GM12878 (cell line): ENCODE data around the gene TDRD3. TPM values are rescaled to one million over a fixed set of nuclear protein-coding genes. Genes with fewer than 3 reads are reported as not detected.

Experiments used
- ATAC-seq: fragments of 200-7000 bp; cut with Tn5 transposase; 3 replicates; pipeline ENCODE4 v1.9.1; 2020; ENCODE audit warnings: mild to moderate bottlenecking, moderate library complexity
- BruUV-seq: library from RNA; stranded (reverse); fragments of 400-500 nt; replicated peaks from 2 replicates; lab custom pipeline; 2021; lab: Mats Ljungman, UMichigan
- CTCF ChIA-PET: fragments of 300-600 bp; sonication (Branson Sonifier 250); formaldehyde crosslinking; extraction: SDS; loops from one replicate; lab custom pipeline; 2021; ENCODE audit warnings: inconsistent platforms; lab: Yijun Ruan, JAX
- POLR2A ChIA-PET: fragments of 350-600 bp; formaldehyde crosslinking; extraction: SDS; loops from one replicate; lab custom pipeline; 2021; ENCODE audit warnings: inconsistent platforms; lab: Charles Lee
- RAD21 ChIA-PET: fragments of 300-600 bp; sonication (Branson Sonifier 250); formaldehyde crosslinking; loops from one replicate; lab custom pipeline; 2023; ENCODE audit warnings: antibody characterized with exemption; ENCODE audit not compliant: unreplicated experiment; lab: Charles Lee
- SMC1A ChIA-PET: fragments of 300-600 bp; sonication (Branson Sonifier 250); formaldehyde crosslinking; loops from one replicate; lab custom pipeline; 2023; ENCODE audit not compliant: unreplicated experiment, uncharacterized antibody; lab: Charles Lee
- DNase-seq: peaks from one replicate; pipeline ENCODE4 v3.0.0-alpha.2; 2011; ENCODE audit warnings: low read depth, low spot score
- FAIRE-seq: peaks from 3 replicates; lab custom pipeline; 2011; peaks lifted over from hg19 to GRCh38; lab: Jason Lieb, UNC
- H2AFZ ChIP-seq: 2 replicates; pipeline ENCODE4 v1.6.0; 2011; ENCODE audit warnings: low read depth, low read length, control low read depth; ENCODE audit not compliant: control insufficient read depth
- H3K27ac ChIP-seq: 2 replicates; pipeline ENCODE4 v1.5.1; 2011; ENCODE audit warnings: control low read depth; ENCODE audit not compliant: control insufficient read depth, insufficient read depth
- H3K27me3 ChIP-seq, 2 experiments: replicated peaks in 1 of 2; 2 replicates each; pipeline versions ENCODE4 v1.6.0 to v1.6.1; 2011; ENCODE audit warnings: low read length in 1 of 2; ENCODE audit not compliant: control insufficient read depth in 2 of 2, insufficient read depth in 2 of 2
- H3K36me3 ChIP-seq, 2 experiments: 2 replicates each; pipeline ENCODE4 v1.5.1; 2011; ENCODE audit warnings: low read length in 1 of 2; ENCODE audit not compliant: control insufficient read depth in 2 of 2, insufficient read depth in 2 of 2
- H3K4me1 ChIP-seq: 2 replicates; pipeline ENCODE4 v1.6.1; 2011; ENCODE audit warnings: mild to moderate bottlenecking, low read length, moderate library complexity, mixed read lengths; ENCODE audit not compliant: control insufficient read depth, insufficient read depth
- H3K4me2 ChIP-seq: 2 replicates; pipeline ENCODE4 v1.6.0; 2011; ENCODE audit warnings: control low read depth; ENCODE audit not compliant: control insufficient read depth, insufficient read depth
- H3K4me3 ChIP-seq: fragments of 200-600 bp; sonication (generic); 2 replicates; pipeline ENCODE4 v1.5.1; 2016
- H3K79me2 ChIP-seq: 2 replicates; pipeline ENCODE4 v1.6.0; 2011; ENCODE audit warnings: low read length; ENCODE audit not compliant: control insufficient read depth, insufficient read depth
- H3K9ac ChIP-seq: 2 replicates; pipeline ENCODE4 v1.8.0; 2011; ENCODE audit warnings: low read length, control low read depth, mixed read lengths; ENCODE audit not compliant: control insufficient read depth, insufficient read depth
- H3K9me3 ChIP-seq: replicated peaks from 3 replicates; pipeline ENCODE4 v1.5.1; 2011; ENCODE audit warnings: mild to moderate bottlenecking, low read length; ENCODE audit not compliant: control insufficient read depth, insufficient read depth
- H4K20me1 ChIP-seq: 2 replicates; pipeline ENCODE4 v1.6.0; 2011; ENCODE audit not compliant: control insufficient read depth, insufficient read depth
- CBFB ChIP-seq: IDR thresholded peaks from 2 replicates; pipeline ENCODE4 v1.6.1; 2016; ENCODE audit warnings: antibody characterized with exemption, low read depth
- CREM ChIP-seq: IDR thresholded peaks from 2 replicates; pipeline ENCODE4 v1.6.1; 2014; ENCODE audit warnings: antibody characterized with exemption, low read depth
- GABPA ChIP-seq: IDR thresholded peaks from 2 replicates; pipeline ENCODE4 v1.6.1; 2014; ENCODE audit warnings: antibody characterized with exemption, low read depth, mild to moderate bottlenecking, inconsistent platforms
- HCFC1 ChIP-seq: fragments of 150-350 bp; IDR thresholded peaks from 2 replicates; pipeline ENCODE4 v1.6.1; 2014; ENCODE audit warnings: low read length
- IKZF1 ChIP-seq: fragments of 450-650 bp; conservative IDR thresholded peaks from 2 replicates; pipeline ENCODE4 v1.6.1; 2017; ENCODE audit warnings: antibody characterized with exemption, mild to moderate bottlenecking
- IKZF2 ChIP-seq, 2 experiments: fragments of 450-650 bp; IDR thresholded peaks; 2 replicates each; pipeline ENCODE4 v1.6.1; 2017; ENCODE audit warnings: mild to moderate bottlenecking in 2 of 2, moderate library complexity in 2 of 2
- JUND ChIP-seq: IDR thresholded peaks from 2 replicates; pipeline ENCODE4 v1.6.1; 2012; ENCODE audit warnings: low read depth, mild to moderate bottlenecking, low read length, improper control_type of control experiment, moderate library complexity
- NFIC ChIP-seq: IDR thresholded peaks from 2 replicates; pipeline ENCODE4 v1.6.1; 2012; ENCODE audit warnings: low read depth, mild to moderate bottlenecking, inconsistent platforms, low read length, moderate library complexity
- RB1 ChIP-seq: fragments of 450-650 bp; formaldehyde crosslinking; IDR thresholded peaks from 2 replicates; pipeline ENCODE4 v1.6.1; 2017; ENCODE audit warnings: mild to moderate bottlenecking, borderline replicate concordance
- SP1 ChIP-seq: IDR thresholded peaks from one replicate; pipeline ENCODE4 v1.6.1; 2011; ENCODE audit warnings: low read depth, low read length
- SPI1 ChIP-seq: IDR thresholded peaks from 2 replicates; pipeline ENCODE4 v1.6.1; 2011; ENCODE audit warnings: low read depth, mild to moderate bottlenecking, low read length, moderate library complexity, borderline replicate concordance; ENCODE audit not compliant: insufficient read depth
- ZNF24 ChIP-seq: fragments of 450-650 bp; IDR thresholded peaks from 2 replicates; pipeline ENCODE4 v1.6.1; 2017; ENCODE audit warnings: antibody characterized with exemption, mild to moderate bottlenecking
- WGBS: methylation state at CpG from one replicate; pipeline ENCODE4 v1.1.6; 2016; ENCODE audit warnings: low lambda C conversion rate; ENCODE audit not compliant: insufficient replicate concordance, insufficient coverage; ENCODE audit errors: missing lambda C conversion rate; 5-methylcytosine and 5-hydroxymethylcytosine counted together
- in situ Hi-C: fragments of 300-500 bp; cut with MboI; formaldehyde crosslinking; loops from 9 replicates; pipeline ENCODE4 v1.14.3; 2018; ENCODE audit warnings: mixed read lengths
- intact Hi-C: fragments of 100-400 bp; cut with micrococcal nuclease; formaldehyde crosslinking; loops from one replicate; pipeline ENCODE4 v1.14.2; 2022; ENCODE audit not compliant: unreplicated experiment
- polyA plus RNA-seq, 11 experiments: library from polyadenylated mRNA; depleted of rRNA in 4 of 11; unstranded in 6 of 11; stranded (reverse) in 5 of 11; fragments of >200 nt; fragmentation: Nextera tagmentation in 4 of 11; fragmentation: Illumina TruSeq in 1 of 11; extraction: Ambion mirVana in 4 of 11; extraction: Trizol in 1 of 11; gene quantifications; 1 replicate in 1 of 11; 2 replicates in 10 of 11; pipeline versions ENCODE4 v1.2.1 to v1.2.3, GENCODE V29; 2011 to 2016; ENCODE audit warnings: inconsistent platforms in 2 of 11, missing spikeins in 2 of 11, low read depth in 1 of 11
- total RNA-seq, 4 experiments: library from RNA; depleted of rRNA in 3 of 4; stranded (reverse); fragments of >200 nt in 3 of 4; fragmentation: Illumina TruSeq in 1 of 4; extraction: Trizol in 1 of 4; gene quantifications; 2 replicates each; pipeline versions ENCODE4 v1.2.1 to v1.2.3, GENCODE V29; 2013 to 2021
- TF ChIP-seq, protein P1 (sequence below): fragments of 450-650 bp; IDR thresholded peaks from 2 replicates; pipeline ENCODE4 v1.6.1; 2017; ENCODE audit warnings: mild to moderate bottlenecking, moderate library complexity
- TF ChIP-seq, protein P2 (sequence below): fragments of 450-650 bp; IDR thresholded peaks from 2 replicates; pipeline ENCODE4 v1.6.1; 2017; ENCODE audit warnings: mild to moderate bottlenecking, low read depth, inconsistent platforms; ENCODE audit not compliant: poor library complexity, severe bottlenecking

TDRD3 gene
- total and polyA plus RNA-seq, 10 of the 15 experiments (the other 5 are each of a cell fraction or from before 2014, with no cell fraction given): 8.4 to 27.9 (median 15.8) TPM

DNA sequence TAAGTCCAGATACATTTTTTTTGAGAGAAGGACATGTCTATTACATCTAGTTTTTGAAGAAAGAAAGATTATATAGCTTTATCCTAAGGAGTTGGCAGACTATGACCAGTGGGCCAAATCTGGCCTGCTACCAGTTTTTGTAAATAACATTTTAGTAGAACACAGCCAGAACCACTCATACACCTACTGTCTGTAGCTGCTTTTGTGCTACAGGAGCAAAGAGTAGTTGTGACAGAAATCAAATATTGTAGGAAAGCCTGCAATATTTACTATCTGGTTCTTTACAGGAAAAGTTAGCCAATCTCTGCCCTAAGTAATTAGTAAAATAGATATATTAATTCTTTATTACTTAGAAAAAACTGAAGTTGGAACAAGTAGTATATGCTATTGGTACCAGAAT is 17.2 kb downstream of the TDRD3 start (continued):
- TF ChIP-seq, protein P1, sequence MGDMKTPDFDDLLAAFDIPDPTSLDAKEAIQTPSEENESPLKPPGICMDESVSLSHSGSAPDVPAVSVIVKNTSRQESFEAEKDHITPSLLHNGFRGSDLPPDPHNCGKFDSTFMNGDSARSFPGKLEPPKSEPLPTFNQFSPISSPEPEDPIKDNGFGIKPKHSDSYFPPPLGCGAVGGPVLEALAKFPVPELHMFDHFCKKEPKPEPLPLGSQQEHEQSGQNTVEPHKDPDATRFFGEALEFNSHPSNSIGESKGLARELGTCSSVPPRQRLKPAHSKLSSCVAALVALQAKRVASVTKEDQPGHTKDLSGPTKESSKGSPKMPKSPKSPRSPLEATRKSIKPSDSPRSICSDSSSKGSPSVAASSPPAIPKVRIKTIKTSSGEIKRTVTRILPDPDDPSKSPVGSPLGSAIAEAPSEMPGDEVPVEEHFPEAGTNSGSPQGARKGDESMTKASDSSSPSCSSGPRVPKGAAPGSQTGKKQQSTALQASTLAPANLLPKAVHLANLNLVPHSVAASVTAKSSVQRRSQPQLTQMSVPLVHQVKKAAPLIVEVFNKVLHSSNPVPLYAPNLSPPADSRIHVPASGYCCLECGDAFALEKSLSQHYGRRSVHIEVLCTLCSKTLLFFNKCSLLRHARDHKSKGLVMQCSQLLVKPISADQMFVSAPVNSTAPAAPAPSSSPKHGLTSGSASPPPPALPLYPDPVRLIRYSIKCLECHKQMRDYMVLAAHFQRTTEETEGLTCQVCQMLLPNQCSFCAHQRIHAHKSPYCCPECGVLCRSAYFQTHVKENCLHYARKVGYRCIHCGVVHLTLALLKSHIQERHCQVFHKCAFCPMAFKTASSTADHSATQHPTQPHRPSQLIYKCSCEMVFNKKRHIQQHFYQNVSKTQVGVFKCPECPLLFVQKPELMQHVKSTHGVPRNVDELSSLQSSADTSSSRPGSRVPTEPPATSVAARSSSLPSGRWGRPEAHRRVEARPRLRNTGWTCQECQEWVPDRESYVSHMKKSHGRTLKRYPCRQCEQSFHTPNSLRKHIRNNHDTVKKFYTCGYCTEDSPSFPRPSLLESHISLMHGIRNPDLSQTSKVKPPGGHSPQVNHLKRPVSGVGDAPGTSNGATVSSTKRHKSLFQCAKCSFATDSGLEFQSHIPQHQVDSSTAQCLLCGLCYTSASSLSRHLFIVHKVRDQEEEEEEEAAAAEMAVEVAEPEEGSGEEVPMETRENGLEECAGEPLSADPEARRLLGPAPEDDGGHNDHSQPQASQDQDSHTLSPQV: no peak
- TF ChIP-seq, protein P2, sequence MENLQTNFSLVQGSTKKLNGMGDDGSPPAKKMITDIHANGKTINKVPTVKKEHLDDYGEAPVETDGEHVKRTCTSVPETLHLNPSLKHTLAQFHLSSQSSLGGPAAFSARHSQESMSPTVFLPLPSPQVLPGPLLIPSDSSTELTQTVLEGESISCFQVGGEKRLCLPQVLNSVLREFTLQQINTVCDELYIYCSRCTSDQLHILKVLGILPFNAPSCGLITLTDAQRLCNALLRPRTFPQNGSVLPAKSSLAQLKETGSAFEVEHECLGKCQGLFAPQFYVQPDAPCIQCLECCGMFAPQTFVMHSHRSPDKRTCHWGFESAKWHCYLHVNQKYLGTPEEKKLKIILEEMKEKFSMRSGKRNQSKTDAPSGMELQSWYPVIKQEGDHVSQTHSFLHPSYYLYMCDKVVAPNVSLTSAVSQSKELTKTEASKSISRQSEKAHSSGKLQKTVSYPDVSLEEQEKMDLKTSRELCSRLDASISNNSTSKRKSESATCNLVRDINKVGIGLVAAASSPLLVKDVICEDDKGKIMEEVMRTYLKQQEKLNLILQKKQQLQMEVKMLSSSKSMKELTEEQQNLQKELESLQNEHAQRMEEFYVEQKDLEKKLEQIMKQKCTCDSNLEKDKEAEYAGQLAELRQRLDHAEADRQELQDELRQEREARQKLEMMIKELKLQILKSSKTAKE: no peak
- TF ChIP-seq SPI1: no peak

DNA sequence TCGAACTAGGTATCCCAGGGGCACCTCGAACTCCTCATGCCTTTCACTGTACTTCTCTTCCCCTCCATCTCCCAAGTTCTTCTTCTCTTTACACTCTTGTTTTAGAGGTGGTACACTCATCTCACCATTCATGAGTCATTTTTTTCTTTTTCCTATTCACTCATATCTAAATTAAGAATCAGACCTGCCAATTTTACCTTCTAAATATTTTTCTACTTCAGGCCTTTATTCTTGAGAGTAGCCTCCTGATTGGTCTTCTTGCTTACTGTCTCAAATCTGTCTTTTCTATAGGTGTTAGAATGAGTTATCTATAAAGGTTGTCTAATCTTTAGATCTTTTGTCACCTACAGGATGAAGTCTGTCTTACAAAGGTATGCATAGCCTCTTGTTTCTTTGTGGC is 20.7 kb downstream of the TDRD3 start:
- intact Hi-C loops: no loop called here
- no peaks in the 10 kb centered on the region for H4K20me1 ChIP-seq
- POLR2A ChIA-PET: interaction anchor here (0.6 kb wide), 1 partner anchor 556 kb away, joined by 3 read pairs; no protein-coding TSS in a partner anchor
- H3K4me1 ChIP-seq: no peaks in the 10 kb centered on the region
- RAD21 ChIA-PET: no interaction called here
- in situ Hi-C loops: no loop called here
- H3K9ac ChIP-seq: no peak overlapping the region
- H3K27me3 ChIP-seq: no peaks in the 10 kb centered on the region
- ATAC-seq: peak; percentile 63
- H3K4me3 ChIP-seq: no peak overlapping the region
- no peak overlapping the region for H3K27ac ChIP-seq
- no peaks in the 10 kb centered on the region for H3K36me3 ChIP-seq
- no peak overlapping the region for H3K4me2 ChIP-seq
- H3K9me3 ChIP-seq: peaks cover 6% of the 10 kb centered on the region; the same call in 2 of the 3 replicates
- 27% methylated on average over 2 of the region's 2 CpGs for whole genome bisulfite sequencing
- no peak overlapping the region for H2AFZ ChIP-seq
- H3K79me2 ChIP-seq: peaks cover 5% of the 10 kb centered on the region
- SMC1A ChIA-PET: interaction anchor here (0.7 to 2.4 kb wide), 4 partner anchors 10 to 18 kb away, joined by 3 to 8 read pairs (median 4); no protein-coding TSS in a partner anchor
- no TSS peak for BruUV-seq
- no peak for DNase-seq
- CTCF ChIA-PET: no interaction called here
- no peak for FAIRE-seq
- TF ChIP-seq GABPA: 0 out of 2 replicates have a peak, but pooled peaks have one; percentile 37
- TF ChIP-seq HCFC1: no peak
- no peak for TF ChIP-seq RB1
- no peak for TF ChIP-seq IKZF2 (IDR thresholded peaks at IDR 0.05)
- TF ChIP-seq IKZF1: no peak
- TF ChIP-seq ZNF24: no peak
- TF ChIP-seq NFIC: peak; percentile 64; the same call in 1 of the 2 replicates
- TF ChIP-seq SP1: no peak
- no peak for TF ChIP-seq JUND
- TF ChIP-seq CREM: 0 out of 2 replicates have a peak, but pooled peaks have one; percentile 24
- TF ChIP-seq CBFB: no peak
